ENCODE results near the gene SHC3. TPM values are rescaled to one million over a fixed set of nuclear protein-coding genes. Genes with fewer than 3 reads are reported as not detected.

The SHC3 gene
- polyA plus RNA-seq, 3 donors: not detected

DNA sequence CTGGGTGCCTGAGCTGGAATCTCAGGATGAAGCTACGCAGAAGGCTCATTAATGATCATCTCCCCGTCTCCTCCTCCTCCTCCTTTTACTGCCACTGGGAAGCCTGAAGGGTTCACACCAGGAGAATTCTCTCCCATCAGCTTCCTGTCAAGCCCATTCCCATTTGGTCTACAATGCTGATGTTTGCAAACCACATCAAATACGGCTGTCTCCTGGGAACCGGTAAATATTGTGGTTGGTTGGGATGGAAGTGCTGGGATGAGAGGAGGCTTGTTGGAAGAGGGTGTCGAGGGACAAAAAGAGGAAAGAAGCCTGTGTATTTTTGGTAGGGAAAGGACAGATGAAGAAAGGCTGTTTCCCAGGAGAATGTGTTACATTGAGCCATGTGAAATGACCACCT, 200.6 kb downstream of the SHC3 start:
- Histone ChIP-seq H3K36me3 (replicated peaks in 1 of 2; ENCODE audit: control insufficient read depth in 1 of 2, insufficient read depth in 2 of 2, low read length in 2 of 2) (no peaks in the 10 kb centered on the region), H3K4me3 (replicated peaks in 1 of 3; ENCODE audit: low read depth in 2 of 3, low read length in 3 of 3) (no peak overlapping the region), H3K9me3 (replicated peaks in 1 of 2; ENCODE audit: control insufficient read depth in 1 of 2, insufficient read depth in 1 of 2, low read length in 2 of 2) (no peaks in the 10 kb centered on the region), H3K4me1 (ENCODE audit: control insufficient read depth in 1 of 2, insufficient read depth in 2 of 2, low read length in 2 of 2) (no peaks in the 10 kb centered on the region), H3K4me2 (replicated peaks; ENCODE audit: extremely low read depth, low read length, poor library complexity, severe bottlenecking) (no peak overlapping the region), H3K9ac (ENCODE audit: insufficient read depth, low read length, poor library complexity, severe bottlenecking) (no peak overlapping the region), H2AFZ (ENCODE audit: insufficient read depth, low read depth, low read length, poor library complexity, severe bottlenecking) (no peak overlapping the region), H4K20me1 (ENCODE audit: insufficient read depth, low read length) (no peaks in the 10 kb centered on the region), H3K27me3 (ENCODE audit: control insufficient read depth in 2 of 2, insufficient read depth in 2 of 2, low read length in 2 of 2) (no peaks in the 10 kb centered on the region), H3K79me2 (ENCODE audit: insufficient read depth, low read length) (no peaks in the 10 kb centered on the region), H3K27ac (ENCODE audit: low read depth in 1 of 2, low read length in 2 of 2) (no peak overlapping the region)
- no peak for DNase-seq
- 79% methylated on average over 3 of the region's 5 CpGs for WGBS (ENCODE audit: insufficient coverage)
- Mint-ChIP-seq H3K9me3 (peaks cover 0 to 4% (median 2%) of the 10 kb centered on the region in 7 donors), H3K27me3 (ENCODE audit: low read depth in 3 of 3) (peaks cover 3 to 7% (median 6%) of the 10 kb centered on the region in 3 donors), H3K36me3 (peaks cover 0 to 3% of the 10 kb centered on the region in 2 donors), H3K4me3 (no peak overlapping the region), H3K4me1 (peaks cover 7% of the 10 kb centered on the region), H3K27ac (peak overlapping the region in 1 of 7 donors; percentile 23)
- TF ChIP-seq, protein P1, sequence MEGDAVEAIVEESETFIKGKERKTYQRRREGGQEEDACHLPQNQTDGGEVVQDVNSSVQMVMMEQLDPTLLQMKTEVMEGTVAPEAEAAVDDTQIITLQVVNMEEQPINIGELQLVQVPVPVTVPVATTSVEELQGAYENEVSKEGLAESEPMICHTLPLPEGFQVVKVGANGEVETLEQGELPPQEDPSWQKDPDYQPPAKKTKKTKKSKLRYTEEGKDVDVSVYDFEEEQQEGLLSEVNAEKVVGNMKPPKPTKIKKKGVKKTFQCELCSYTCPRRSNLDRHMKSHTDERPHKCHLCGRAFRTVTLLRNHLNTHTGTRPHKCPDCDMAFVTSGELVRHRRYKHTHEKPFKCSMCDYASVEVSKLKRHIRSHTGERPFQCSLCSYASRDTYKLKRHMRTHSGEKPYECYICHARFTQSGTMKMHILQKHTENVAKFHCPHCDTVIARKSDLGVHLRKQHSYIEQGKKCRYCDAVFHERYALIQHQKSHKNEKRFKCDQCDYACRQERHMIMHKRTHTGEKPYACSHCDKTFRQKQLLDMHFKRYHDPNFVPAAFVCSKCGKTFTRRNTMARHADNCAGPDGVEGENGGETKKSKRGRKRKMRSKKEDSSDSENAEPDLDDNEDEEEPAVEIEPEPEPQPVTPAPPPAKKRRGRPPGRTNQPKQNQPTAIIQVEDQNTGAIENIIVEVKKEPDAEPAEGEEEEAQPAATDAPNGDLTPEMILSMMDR (IDR thresholded peaks at IDR 0.05): no peak
- intact Hi-C loops (cut with micrococcal nuclease): no loop called here

GRCh38 chr9:88976890-88977257, 201.7 kb downstream of the SHC3 start:
- H3K9ac ChIP-seq (ENCODE audit: insufficient read depth, low read length, poor library complexity, severe bottlenecking): no peak overlapping the region
- intact Hi-C loops (cut with micrococcal nuclease): no loop called here
- no peak overlapping the region for H3K27ac Mint-ChIP-seq
- TF ChIP-seq, protein P1 (IDR thresholded peaks at IDR 0.05): no peak
- H4K20me1 ChIP-seq (ENCODE audit: insufficient read depth, low read length): no peaks in the 10 kb centered on the region
- H2AFZ ChIP-seq (ENCODE audit: insufficient read depth, low read depth, low read length, poor library complexity, severe bottlenecking): no peak overlapping the region
- no peaks in the 10 kb centered on the region for H3K79me2 ChIP-seq (ENCODE audit: insufficient read depth, low read length)
- peaks cover 7% of the 10 kb centered on the region for H3K4me1 Mint-ChIP-seq
- no peak overlapping the region for H3K27ac ChIP-seq (ENCODE audit: low read depth in 1 of 2, low read length in 2 of 2)
- no peaks in the 10 kb centered on the region for H3K36me3 ChIP-seq (replicated peaks in 1 of 2; ENCODE audit: control insufficient read depth in 1 of 2, insufficient read depth in 2 of 2, low read length in 2 of 2)
- no peaks in the 10 kb centered on the region for H3K27me3 ChIP-seq (ENCODE audit: control insufficient read depth in 2 of 2, insufficient read depth in 2 of 2, low read length in 2 of 2)
- H3K4me3 Mint-ChIP-seq: peak overlapping the region in 1 of 2 donors; percentile 13
- 92% methylated on average over 5 of the region's 5 CpGs for WGBS (ENCODE audit: insufficient coverage)
- H3K27me3 Mint-ChIP-seq (ENCODE audit: low read depth in 3 of 3): peaks cover 3 to 7% (median 6%) of the 10 kb centered on the region in 3 donors
- H3K36me3 Mint-ChIP-seq: no peaks in the 10 kb centered on the region
- H3K4me1 ChIP-seq (ENCODE audit: control insufficient read depth in 1 of 2, insufficient read depth in 2 of 2, low read length in 2 of 2): no peaks in the 10 kb centered on the region
- DNase-seq: no peak
- H3K4me3 ChIP-seq (replicated peaks in 1 of 3; ENCODE audit: low read depth in 2 of 3, low read length in 3 of 3): no peak overlapping the region
- no peak overlapping the region for H3K4me2 ChIP-seq (replicated peaks; ENCODE audit: extremely low read depth, low read length, poor library complexity, severe bottlenecking)
- H3K9me3 Mint-ChIP-seq: peaks cover 0 to 4% (median 2%) of the 10 kb centered on the region in 7 donors
- no peaks in the 10 kb centered on the region for H3K9me3 ChIP-seq (replicated peaks in 1 of 2; ENCODE audit: control insufficient read depth in 1 of 2, insufficient read depth in 1 of 2, low read length in 2 of 2)
